ENCODE measurements around the gene HECTD3. TPM values are rescaled to one million over a fixed set of nuclear protein-coding genes. Genes with fewer than 3 reads are reported as not detected.

HECTD3 gene
- total RNA-seq, 2 experiments from 2014 or later = 13.3 to 30.1 TPM

DNA sequence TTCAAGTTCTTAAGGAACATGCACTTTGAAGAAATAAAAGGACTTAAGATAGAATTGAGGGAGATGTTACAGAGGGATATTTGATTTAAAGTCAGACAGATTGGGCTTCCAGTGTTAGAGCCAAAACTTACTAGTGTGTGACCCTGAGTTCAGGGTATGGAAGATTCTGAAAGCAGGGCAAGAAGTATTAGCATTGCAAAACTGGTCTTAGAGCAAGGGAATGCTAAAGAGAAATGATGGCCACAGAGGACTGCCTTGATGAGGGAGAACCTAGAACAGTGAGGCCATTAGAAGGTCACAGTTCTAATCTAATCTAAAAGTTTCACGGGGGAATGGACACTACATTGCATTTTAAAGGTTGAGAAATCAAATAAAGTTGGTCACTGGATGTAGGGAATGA is 46.4 kb upstream of the HECTD3 start:
- Histone ChIP-seq H3K9me3 (ENCODE audit: low read length) (no peaks in the 10 kb centered on the region), H3K36me3 (ENCODE audit: insufficient read depth, low read length) (no peaks in the 10 kb centered on the region), H3K9me2 (ENCODE audit: insufficient read depth, low read length) (no peaks in the 10 kb centered on the region), H3K27ac (ENCODE audit: low read depth, low read length, poor library complexity, severe bottlenecking) (no peak overlapping the region), H3K4me3 (ENCODE audit: low read depth, low read length, poor library complexity, severe bottlenecking) (no peak overlapping the region), H3K4me2 (ENCODE audit: low read length) (no peak overlapping the region), H4K20me1 (ENCODE audit: insufficient read depth, low read length) (no peaks in the 10 kb centered on the region), H3K79me2 (ENCODE audit: insufficient read depth, low read depth, low read length) (no peaks in the 10 kb centered on the region), H3K4me1 (ENCODE audit: insufficient read depth, low read length, poor library complexity, severe bottlenecking) (peaks cover 23% of the 10 kb centered on the region), H2AFZ (ENCODE audit: low read length) (peak overlapping the region; percentile 4; the same call in 1 of the 2 replicates)
- intact Hi-C loops (cut with micrococcal nuclease; ENCODE audit: unreplicated experiment) = no loop called here
- BruUV-seq (replicated peaks) = no TSS peak
- TF ChIP-seq EZH2phosphoT487 (IDR thresholded peaks at IDR 0.05; ENCODE audit: borderline replicate concordance, low read depth, low read length) = no peak
- TF ChIP-seq, protein P1, sequence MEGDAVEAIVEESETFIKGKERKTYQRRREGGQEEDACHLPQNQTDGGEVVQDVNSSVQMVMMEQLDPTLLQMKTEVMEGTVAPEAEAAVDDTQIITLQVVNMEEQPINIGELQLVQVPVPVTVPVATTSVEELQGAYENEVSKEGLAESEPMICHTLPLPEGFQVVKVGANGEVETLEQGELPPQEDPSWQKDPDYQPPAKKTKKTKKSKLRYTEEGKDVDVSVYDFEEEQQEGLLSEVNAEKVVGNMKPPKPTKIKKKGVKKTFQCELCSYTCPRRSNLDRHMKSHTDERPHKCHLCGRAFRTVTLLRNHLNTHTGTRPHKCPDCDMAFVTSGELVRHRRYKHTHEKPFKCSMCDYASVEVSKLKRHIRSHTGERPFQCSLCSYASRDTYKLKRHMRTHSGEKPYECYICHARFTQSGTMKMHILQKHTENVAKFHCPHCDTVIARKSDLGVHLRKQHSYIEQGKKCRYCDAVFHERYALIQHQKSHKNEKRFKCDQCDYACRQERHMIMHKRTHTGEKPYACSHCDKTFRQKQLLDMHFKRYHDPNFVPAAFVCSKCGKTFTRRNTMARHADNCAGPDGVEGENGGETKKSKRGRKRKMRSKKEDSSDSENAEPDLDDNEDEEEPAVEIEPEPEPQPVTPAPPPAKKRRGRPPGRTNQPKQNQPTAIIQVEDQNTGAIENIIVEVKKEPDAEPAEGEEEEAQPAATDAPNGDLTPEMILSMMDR (conservative IDR thresholded peaks at IDR 0.05; ENCODE audit: low read length) = no peak
- no peak for DNase-seq (ENCODE audit: low spot score)
- CTCF ChIA-PET (ENCODE audit: unreplicated experiment) = no interaction called here
- POLR2A ChIA-PET = no interaction called here

DNA sequence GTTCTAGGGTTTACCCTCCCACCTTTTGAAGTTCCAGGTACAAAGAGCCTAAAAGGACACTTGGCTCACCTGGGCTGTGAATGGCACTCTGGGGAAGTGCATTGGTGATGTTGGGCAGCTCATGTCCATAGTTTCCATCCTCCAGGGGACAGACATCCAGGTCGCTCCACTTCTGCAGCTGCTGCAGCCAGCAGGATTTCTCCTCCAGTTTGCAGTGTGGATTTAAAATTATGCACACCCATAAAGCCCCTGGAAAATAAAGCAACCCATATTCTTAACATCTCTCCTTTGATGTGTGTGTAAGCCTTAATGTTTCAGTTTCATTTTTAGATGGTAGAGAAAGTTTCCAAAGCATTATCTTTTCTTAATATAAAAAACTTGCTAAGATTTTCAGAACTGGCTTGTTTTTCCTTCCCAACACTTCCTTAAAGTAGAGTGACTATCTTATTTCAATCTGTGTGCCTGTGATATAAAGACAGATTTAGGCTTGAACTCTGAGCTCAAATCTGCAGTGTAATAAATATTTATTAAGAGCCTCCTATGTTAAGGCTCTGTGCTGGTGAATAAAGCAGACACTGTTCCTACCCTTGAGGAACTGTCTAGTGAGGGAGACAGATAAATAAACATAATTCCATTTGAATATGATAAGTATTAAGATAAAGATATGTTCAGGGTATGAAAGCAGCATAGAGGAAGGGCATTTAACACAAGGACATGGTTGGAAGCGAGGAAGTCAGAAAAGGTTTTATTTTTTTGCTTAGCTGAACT is 40.1 kb upstream of the HECTD3 start:
- no peaks in the 10 kb centered on the region for H3K9me2 ChIP-seq (ENCODE audit: insufficient read depth, low read length)
- ChIA-PET POLR2A (interaction anchor here (0.5 to 3.4 kb wide), 8 partner anchors 9 to 342 kb away, joined by 3 to 21 read pairs (median 4); partner anchors contain the start of gene RNU5D-1), CTCF (ENCODE audit: unreplicated experiment) (no interaction called here)
- no TSS peak for BruUV-seq (replicated peaks)
- peak overlapping the region; percentile 38 for H3K27ac ChIP-seq (ENCODE audit: low read depth, low read length, poor library complexity, severe bottlenecking)
- H3K9me3 ChIP-seq (ENCODE audit: low read length) = no peaks in the 10 kb centered on the region
- peak overlapping the region; percentile 74 for H3K4me2 ChIP-seq (ENCODE audit: low read length)
- H3K36me3 ChIP-seq (ENCODE audit: insufficient read depth, low read length) = no peaks in the 10 kb centered on the region
- H3K79me2 ChIP-seq (ENCODE audit: insufficient read depth, low read depth, low read length) = no peaks in the 10 kb centered on the region
- H4K20me1 ChIP-seq (ENCODE audit: insufficient read depth, low read length) = no peaks in the 10 kb centered on the region
- H3K4me3 ChIP-seq (ENCODE audit: low read depth, low read length, poor library complexity, severe bottlenecking) = peak overlapping the region; percentile 40
- peak overlapping the region; percentile 91 for H2AFZ ChIP-seq (ENCODE audit: low read length)
- peaks cover 34% of the 10 kb centered on the region for H3K4me1 ChIP-seq (ENCODE audit: insufficient read depth, low read length, poor library complexity, severe bottlenecking)
- TF ChIP-seq EZH2phosphoT487 (IDR thresholded peaks at IDR 0.05; ENCODE audit: borderline replicate concordance, low read depth, low read length) = no peak
- TF ChIP-seq, protein P1 (conservative IDR thresholded peaks at IDR 0.05; ENCODE audit: low read length) = no peak
- DNase-seq (ENCODE audit: low spot score) = peak; percentile 27
- intact Hi-C loops (cut with micrococcal nuclease; ENCODE audit: unreplicated experiment) = no loop called here

DNA sequence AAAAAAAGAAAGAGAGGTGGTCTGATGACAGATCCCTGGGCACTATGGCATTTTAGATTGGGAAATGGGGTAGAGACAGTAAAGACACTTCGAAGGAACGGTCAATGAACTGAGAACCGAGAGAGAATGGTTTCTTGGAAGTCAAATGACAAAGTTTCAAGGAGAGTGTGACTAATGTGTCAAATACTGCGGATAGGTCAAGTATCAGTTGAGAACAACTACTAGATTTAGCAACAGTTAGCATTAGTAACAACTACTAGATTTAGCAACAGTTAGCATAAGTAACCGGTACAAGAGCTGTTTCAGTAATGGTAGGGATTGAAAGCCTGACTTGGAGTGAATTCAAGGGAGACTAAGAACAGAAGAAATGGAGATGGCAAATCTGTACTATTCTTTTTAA is 35.9 kb upstream of the HECTD3 start:
- no peak for DNase-seq (ENCODE audit: low spot score)
- Histone ChIP-seq H4K20me1 (ENCODE audit: insufficient read depth, low read length) (no peaks in the 10 kb centered on the region), H3K79me2 (ENCODE audit: insufficient read depth, low read depth, low read length) (no peaks in the 10 kb centered on the region), H3K4me2 (ENCODE audit: low read length) (no peak overlapping the region), H3K9me2 (ENCODE audit: insufficient read depth, low read length) (no peaks in the 10 kb centered on the region), H3K9me3 (ENCODE audit: low read length) (no peaks in the 10 kb centered on the region), H3K4me1 (ENCODE audit: insufficient read depth, low read length, poor library complexity, severe bottlenecking) (peaks cover 14% of the 10 kb centered on the region), H3K36me3 (ENCODE audit: insufficient read depth, low read length) (no peaks in the 10 kb centered on the region), H2AFZ (ENCODE audit: low read length) (no peak overlapping the region), H3K27ac (ENCODE audit: low read depth, low read length, poor library complexity, severe bottlenecking) (no peak overlapping the region), H3K4me3 (ENCODE audit: low read depth, low read length, poor library complexity, severe bottlenecking) (no peak overlapping the region)
- ChIA-PET POLR2A (no interaction called here), CTCF (ENCODE audit: unreplicated experiment) (no interaction called here)
- BruUV-seq (replicated peaks) = no TSS peak
- intact Hi-C loops (cut with micrococcal nuclease; ENCODE audit: unreplicated experiment) = no loop called here
- TF ChIP-seq, protein P1 (conservative IDR thresholded peaks at IDR 0.05; ENCODE audit: low read length) = no peak
- no peak for TF ChIP-seq EZH2phosphoT487 (IDR thresholded peaks at IDR 0.05; ENCODE audit: borderline replicate concordance, low read depth, low read length)

Measured in OCI-LY7 (cell line).